ENCODE results near the gene EID1.

Gene EID1

DNA sequence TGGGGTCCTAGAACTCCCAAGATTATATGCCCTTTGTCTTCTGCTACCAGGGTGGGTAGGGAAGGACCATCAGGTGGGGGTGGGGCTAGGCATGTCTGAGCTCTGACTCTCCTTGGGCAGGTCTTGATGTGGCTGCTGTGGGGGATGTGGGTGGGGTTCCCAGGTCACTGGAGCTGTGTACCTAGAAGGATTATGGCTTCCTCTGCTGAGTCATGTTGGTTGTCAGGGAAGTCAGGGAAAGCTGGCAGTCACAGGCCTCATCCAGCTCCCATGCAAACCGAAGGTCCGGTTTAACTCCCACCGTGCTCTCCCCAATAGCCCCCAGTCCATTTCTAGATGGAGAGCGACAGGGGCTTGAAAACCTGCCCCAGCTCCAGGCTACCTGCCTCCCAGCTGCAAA lies 35.2 kb downstream of the EID1 start:
- DNase-seq: no peak

DNA sequence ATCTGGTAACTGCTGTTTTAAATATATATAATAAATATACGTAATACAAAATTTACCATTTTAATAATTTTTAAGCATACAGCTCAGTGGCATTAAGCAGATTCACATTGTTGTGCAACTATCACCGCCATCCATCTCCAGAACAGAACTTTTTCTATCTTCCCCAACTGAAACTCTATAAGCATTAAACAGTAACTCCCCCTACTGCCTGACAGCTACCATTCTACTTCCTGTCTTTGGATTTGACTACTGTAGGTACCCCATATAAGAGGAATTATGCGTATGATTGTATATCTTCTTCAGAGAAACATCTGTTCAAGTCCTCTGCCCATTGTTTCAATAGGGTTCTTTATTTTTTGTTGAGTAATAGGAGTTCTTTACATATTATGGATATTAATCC lies 36.8 kb downstream of the EID1 start:
- no peak for DNase-seq

DNA sequence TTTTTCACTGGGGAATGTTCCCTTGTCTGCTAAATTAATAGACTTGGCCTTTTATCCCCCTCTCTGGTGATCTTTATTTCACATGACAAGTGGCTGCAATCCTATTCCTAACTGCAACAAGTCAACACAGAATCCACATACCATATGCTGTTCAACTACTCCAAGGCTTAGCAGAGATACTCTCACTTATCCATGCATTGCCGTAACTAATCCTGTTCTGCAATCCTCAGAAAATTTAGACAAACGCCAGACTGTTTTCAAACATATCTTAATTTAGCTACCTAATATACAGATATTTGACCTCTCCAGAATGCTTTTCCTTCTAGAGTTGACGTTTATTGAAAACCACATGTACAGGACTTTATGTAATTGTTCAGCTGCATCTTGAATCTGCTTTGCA lies 37.9 kb downstream of the EID1 start:
- no peak for DNase-seq

DNA sequence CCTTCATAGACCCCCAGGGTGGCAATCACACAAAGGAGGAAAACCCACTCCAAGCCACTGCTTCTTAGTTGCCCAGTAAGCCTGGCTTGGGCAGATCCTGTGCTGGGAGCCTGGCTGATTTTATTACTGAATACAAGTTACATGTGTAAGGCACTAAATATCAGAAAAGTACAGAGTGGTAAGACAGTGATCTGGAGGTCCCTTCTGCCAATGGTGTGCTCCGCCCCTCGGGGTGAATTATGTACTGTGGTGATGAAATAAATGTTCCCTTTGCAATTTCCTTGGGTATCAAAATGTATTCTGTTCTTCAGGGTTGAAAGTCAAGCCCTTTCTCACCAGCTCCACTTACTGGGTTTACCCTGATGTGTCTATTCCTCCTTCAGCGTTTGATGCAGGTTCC lies 38.8 kb downstream of the EID1 start:
- no peak for DNase-seq

DNA sequence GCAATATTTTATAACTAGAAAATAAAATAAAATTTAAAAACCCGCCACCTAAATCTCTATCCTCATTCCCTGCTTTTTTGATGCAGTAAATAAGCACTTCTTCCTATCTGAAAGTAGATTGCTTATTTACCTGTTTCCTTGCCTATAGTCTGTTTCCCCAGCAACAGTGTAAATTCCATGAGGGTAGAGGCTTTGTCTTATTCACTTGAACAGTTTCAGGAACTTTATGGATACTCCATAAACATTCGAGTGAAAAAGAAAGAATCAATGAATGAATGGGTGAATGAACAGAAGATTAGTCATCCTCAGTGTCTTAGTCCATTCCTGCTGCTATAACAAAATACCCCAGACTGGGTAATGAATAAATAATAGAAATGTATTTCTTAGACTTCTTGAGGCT lies 44.1 kb downstream of the EID1 start:
- DNase-seq: no peak

DNA sequence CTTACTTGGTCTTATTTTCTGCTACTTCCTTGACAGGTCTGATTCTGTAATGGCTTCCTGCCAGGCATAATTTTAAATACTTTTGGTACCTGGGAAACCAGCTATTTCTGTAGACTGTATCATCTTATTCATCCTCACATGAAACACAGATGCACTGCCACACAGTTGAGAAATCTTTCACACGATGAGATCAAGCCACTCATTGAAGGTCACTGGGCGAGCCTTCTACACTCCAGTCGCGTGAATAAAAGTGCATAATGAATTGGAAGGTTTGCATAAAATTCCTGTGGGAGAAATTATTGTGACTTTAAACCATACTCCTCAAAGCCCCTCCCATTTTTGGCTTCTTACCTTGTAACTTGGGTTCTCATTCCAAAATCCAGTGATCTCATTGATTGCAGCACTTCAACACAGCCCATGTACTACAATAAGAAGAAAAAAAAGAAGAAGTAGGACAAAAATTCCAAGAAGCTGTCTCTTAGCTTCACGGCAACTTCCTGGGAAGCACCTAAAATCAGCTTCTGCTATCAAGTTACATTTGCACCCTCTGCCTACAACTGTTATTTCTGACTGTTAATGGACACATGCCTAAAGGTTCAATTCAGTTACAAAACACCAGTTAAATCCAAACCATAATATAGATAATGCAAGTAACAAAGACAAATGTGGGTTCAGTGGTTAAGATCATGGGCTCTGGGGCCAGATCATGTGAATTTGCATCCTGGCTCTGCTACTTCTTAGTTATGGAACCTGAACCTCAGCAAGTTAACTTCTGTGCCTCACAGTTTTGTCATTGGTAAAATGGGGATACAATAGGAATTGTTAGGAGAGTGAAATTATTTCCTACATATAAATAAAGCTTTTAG lies 46.8 kb downstream of the EID1 start:
- DNase-seq: no peak

DNA sequence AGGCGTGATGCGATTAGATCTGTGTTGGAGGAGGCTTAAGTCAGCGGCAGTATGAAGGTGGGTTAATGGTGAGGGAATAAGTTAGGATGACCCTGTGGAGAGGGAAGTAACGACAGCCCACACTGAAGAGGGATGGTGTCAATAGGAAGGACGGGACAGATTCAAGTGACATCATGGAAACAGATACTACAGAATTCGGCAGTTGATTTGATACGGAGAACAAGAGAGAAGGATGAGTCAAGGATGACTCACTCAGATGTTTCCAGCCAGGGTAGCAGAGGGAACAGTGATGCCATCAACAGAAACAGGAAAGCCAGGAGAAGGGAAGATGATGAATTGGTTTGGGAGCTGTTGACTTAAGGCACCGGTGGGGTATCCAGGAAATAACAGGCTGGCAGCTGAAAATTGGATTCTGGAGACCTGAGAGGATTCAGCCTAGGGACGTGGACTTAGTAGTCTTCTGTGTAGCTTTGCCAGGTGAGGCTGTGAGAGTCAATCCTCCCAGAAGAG lies 47.8 kb downstream of the EID1 start:
- peak; percentile 27 for DNase-seq

DNA sequence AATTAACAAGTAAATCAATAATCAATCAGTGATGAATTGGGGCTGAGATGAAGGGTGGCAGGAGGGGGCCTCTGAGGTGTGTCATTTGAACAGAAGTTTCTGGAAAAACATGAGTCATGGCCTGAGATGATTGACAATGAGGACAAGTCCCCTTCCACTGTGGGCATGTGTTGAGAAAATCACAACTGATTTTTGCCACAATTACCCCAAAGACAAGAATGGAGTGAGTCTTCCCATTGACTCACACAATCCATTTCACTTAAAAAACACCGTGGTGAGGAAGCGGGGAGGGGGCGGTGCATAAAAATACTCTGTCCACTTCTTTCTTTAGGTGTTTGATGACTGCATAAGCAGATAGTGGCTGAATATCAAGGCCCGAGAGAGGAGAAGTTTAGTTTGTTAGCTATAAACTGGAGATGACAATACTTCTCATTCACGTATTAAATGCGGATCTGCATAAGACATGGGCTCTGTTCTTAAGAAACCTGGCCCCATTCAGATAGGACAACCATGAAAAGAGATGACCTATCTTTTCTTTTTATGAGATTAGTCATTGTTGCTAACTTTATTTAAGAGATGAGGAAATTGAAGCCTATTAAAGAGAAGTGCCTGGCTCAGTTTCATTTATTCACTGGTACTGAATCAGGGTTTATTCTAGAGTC lies 51.1 kb downstream of the EID1 start:
- no peak for DNase-seq

DNA sequence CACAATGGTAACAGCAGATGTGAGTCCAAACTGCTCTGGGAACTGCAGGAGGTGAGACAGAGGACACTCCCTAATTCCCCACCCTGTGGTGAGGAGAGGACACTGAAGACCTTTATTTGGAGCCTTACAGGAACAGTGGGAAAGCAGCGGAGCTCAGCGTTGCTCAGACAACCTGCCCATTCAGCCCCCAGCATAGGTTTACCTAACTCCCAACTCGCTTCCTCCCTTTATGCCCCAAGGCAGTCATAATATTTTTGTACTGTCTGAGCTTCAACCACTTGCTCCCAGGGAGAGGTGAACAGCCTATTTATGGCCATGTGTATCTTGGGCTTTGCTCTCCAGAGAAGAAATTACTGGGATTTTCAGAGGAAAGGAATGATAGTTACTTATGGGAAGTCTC lies 51.7 kb downstream of the EID1 start:
- DNase-seq: no peak
